Fibroblast of lung (primary cell): Measurements from ENCODE around the gene CARD18.

Experiments used
- EZH2 ChIP-seq: IDR thresholded peaks from 2 replicates; pipeline ENCODE4 v1.5.1; 2012; ENCODE audit warnings: low read length, control low read depth, mild to moderate bottlenecking; ENCODE audit errors: missing control alignments
- TF ChIP-seq, protein P1 (sequence below), 2 donors: IDR thresholded peaks in 1 of 2; conservative IDR thresholded peaks in 1 of 2; 1 replicate in 1 of 2; 2 replicates in 1 of 2; pipeline ENCODE4 v1.5.1; 2011 to 2012; ENCODE audit warnings: low read length in 2 of 2, control low read depth in 1 of 2, inconsistent platforms in 1 of 2, low read depth in 1 of 2, mild to moderate bottlenecking in 1 of 2

DNA sequence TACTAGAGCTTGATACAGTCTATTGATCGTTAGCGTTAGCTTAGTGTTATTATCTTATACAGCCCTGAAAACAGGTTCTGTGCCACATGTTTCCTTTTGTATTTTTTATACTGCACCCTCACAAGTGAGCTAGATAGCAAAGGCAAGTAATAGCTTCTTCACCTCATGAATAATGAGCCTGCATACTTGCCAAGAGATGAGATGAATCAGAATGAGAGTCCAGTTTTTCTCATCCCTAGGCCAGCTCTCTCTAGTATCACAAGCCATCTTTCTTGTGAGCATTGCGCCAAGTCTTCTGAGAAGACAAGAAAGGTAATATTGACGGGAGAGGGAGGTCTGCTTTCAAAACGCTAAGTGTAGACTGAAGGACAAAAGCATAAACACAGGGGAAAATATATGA is 8.7 kb upstream of the CARD18 start:
- TF ChIP-seq, protein P1, sequence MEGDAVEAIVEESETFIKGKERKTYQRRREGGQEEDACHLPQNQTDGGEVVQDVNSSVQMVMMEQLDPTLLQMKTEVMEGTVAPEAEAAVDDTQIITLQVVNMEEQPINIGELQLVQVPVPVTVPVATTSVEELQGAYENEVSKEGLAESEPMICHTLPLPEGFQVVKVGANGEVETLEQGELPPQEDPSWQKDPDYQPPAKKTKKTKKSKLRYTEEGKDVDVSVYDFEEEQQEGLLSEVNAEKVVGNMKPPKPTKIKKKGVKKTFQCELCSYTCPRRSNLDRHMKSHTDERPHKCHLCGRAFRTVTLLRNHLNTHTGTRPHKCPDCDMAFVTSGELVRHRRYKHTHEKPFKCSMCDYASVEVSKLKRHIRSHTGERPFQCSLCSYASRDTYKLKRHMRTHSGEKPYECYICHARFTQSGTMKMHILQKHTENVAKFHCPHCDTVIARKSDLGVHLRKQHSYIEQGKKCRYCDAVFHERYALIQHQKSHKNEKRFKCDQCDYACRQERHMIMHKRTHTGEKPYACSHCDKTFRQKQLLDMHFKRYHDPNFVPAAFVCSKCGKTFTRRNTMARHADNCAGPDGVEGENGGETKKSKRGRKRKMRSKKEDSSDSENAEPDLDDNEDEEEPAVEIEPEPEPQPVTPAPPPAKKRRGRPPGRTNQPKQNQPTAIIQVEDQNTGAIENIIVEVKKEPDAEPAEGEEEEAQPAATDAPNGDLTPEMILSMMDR (conservative IDR thresholded peaks at IDR 0.05 in 1 of 2, IDR thresholded peaks at IDR 0.05 in 1 of 2; ENCODE audit: low read depth in 1 of 2, low read length in 2 of 2), result no peak
- TF ChIP-seq EZH2, result no peak
